ENCODE measurements around the gene DIABLO.
"Not testable (repeated sequence)": the region's sequence is repeated elsewhere in the genome, so short reads cannot be mapped to it uniquely, and the experiment has no call there.

The DIABLO gene

DNA sequence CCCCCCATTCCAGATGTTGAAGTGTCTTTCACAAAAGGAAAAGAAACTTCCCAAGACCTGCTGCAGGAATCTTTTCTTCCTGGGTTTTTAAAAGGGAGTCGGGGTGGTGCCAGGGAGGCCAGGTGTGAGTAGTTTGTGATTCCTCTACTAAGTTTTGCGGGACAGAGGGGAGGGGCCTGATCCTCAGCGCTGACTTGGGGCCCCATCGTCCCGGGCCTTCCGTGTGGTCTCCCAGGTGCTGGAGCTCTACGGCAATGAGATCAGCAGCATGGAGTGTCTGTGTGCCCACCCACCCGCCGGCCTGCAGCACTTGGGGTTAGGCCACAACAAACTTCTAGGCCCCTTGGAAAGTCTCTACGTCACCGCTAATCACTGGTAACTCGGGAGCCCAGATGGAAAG is 38.4 kb downstream of the DIABLO start:
- DNase-seq = no peak

DNA sequence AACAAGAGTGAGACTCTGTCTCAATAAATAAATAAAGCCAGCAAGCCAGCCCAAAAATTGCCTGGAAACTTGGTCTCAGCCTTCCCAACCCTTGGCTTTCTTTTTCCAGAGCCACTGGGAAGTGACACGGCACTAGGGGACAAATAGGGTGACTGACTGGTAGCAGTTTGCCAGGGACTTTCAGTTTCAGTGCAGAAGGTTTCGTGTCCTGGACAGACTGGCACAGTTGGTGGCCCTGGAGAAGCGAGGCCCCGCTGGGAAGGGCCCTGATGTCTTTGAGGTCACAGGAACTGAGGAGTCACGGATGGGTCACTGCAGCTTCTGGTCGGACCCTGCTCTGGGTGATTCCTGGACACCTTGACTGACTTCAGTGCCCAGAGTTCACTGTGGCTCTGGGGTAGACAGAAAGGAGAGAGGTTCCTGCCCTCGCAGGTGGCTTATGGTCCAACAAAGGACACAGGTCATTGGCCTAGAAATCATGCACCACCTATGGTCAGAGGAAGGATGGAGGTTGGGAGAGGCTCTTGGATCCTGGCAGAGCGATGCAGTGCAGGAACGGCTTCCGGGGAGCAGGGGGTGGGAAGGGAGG is 40.3 kb downstream of the DIABLO start:
- DNase-seq = no peak

DNA sequence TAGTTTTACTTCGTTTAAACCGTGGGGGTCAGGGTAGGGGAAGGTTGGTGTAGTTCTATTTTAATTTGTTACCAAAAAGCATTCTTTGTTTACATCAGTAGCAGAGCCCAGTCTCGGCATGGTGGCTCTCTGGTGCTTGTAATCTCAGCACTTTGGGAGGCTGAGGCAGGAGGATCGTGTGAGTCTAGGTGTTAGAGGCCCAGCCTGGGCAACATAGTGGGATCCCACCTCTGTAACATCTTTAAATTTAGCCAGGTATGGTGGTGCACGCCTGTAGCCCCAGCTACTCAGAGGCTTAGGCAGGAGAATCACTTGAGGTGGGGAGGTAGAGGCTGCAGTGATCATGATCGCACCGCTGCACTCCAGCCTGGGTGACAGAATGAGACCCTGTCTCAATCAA is 40.8 kb downstream of the DIABLO start:
- DNase-seq = no peak

DNA sequence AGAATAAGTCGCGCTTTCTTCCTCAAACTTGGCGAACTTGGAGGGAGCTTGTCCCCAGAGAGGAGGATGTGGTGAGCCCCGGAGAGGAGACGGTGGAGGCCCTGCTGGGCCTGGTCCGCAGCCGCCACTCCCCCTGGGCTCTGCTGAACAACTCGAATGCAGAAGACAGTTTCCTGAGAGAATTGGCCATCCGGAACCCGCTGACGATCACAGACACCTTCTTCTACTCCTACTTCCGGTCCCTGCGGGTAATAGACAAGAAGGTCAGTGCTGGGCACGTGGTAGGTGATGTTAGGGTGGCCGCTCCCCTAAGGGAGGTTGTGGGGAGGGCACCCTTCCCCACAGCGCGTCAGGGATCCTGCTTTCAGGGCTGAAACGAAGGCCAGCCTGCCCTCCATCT is 41.3 kb downstream of the DIABLO start:
- no peak for DNase-seq

DNA sequence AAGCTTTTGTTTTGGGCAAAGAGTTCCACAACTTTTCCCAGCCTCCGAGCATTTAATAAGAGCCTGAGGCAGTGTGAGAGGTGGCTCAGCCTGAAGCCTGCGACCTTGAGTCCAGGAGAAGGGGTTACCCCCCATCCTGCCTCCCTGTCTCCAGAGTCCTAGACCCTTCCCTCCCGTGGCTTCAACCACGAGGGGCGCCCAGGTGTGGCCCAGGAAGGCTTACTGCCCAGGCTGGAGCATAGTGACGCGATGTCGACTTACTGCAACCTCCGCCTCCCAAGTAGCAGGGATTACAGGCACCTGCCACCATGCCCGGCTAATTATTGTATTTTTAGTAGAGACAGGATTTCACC is 42.3 kb downstream of the DIABLO start:
- DNase-seq = no peak

DNA sequence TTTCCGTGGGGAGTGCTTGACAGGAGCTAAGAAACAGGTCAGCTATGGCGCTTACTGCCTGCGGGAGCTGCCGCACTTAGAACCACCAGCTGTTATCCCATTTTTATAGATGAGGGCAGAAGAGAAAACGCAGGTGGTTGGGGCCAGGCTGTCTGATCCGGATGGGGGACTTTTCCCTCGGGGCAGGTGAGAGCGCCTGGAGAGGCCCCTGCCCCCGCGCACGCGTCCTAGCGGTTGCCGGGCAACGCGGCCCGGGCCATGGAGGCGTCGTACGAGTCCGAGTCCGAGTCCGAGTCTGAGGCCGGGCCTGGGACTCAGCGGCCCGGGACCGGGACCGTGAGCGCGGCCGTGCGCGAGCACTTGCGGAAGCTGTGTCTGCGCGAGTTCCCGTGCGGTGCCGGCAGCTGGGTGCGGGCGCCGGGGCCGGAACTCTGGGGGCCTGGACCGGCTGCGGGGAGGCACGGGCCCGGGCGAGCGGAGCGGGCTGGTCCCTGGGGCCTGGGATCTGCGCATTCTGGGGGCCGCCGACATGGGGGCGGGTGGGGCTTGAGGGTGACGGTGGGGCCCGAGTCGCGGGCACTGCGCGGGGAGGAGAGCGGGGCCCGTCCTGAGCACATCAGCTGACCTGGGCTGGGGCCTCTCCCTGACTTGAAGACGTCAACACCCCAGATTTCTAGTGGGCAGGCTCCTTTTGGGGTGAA is 42.8 kb downstream of the DIABLO start, which contains the start of gene LRRC43:
Gene LRRC43, plus strand, starts transcription at position 237 of the 701 bp plus-strand sequence. Its CDS starts 22 bp downstream, at position 259.
- no peak for DNase-seq

DNA sequence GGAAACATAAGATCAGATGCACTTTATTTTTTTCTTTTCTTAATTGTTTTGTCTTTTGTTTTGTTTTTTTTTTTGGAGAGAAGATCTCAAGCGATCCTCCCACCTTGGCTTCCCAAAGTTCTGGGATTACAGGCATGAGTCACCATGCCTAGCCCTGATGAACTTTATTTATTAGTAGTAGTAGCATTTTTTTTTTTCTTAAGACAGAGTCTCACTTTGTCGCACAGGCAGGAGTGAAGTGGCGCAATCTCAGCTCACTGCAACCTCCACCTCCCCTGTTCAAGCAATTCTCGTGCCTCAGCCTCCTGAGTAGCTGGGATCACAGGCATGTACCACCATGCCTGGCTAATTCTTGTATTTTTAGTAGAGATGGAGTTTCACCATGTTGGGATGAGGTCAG is 49.4 kb downstream of the DIABLO start:
- DNase-seq = not testable (repeated sequence)

DNA sequence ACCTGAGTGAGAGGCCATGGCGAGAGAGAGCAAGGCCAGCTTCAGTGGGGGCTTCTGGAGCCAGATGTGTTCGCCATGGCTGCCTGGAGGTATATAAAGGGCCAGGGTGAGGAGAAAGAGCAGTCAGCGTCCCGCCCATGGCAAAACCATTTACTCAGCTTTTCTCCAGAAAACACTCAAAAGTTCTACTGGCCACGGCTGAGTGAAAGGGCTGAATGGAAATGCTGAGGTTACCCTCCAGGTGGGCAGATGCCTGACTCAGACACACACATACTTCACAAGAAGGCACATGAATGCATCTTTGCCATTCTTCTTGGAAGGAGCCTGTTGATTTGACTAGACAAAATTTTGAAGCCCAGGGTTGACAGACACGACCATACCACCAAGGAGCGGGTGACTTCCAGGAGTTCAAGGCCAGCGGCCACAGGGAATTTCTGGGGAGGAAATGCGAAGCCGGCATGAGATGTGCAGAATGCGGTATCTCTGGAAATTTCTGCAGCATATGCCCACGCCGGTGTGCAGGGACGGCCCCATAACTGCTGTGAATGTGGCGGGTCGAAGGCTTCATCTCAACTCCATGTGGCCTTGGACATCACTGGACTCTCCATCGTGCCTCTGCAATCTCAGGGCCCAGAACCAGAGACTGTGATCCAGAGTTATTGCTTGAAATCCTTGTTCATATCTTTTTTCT is 51.6 kb downstream of the DIABLO start, which contains the start of gene IL31:
Gene IL31, minus strand, starts transcription at position 67 of the 691 bp plus-strand sequence. Its CDS starts 49 bp downstream, at position 18.
- DNase-seq = no peak

DNA sequence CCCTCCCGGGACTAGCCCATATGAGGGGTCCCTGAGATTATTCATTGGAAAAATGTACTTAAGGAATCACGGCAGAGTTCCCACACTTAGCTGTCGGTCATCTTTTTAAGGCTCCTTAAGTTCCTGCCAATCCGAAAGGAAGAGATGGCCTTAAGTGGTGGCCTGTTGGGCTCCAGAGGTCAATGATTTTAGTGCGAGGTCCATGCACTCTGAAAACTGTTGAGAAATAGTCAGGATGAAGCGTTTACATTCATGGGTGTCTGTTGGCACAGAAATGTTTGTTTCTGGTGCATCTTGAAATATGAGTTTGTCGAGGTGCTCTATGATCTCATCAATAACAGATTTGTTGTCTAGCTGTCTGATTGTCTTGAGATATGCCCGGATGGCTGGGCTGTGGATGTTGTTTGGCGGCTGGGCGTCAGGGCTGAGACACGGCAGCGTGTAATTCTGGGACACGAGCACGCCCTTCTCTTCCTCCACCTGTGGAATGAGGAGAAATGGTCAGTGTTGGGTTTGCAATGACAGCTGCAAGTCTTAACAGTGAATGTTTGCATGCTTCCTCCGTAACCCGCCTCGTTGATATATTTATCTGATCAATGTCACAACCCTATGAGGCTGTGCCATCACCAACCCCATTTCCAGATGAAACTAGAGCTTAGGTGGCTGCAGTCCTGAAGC is 53.5 kb downstream of the DIABLO start:
- DNase-seq = no peak

DNA sequence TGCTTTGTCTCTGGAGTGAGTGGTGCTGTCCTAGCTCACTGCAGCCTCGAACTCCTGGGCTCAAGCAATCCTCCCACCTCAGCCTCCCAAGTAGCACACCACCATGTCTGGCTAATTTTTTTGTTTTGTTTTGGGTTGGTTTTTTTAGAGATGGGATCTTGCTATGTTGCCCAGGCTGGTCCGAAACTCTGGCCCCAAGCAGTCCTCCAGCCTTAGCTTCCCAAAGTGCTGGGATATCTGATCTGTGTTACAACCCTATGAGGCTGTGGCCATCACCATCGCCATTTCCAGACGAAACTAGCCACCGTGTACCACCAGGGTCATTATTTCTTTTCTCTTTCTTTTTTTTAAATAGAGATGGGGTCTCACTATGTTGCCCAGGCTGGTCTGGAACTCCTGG is 54.5 kb downstream of the DIABLO start:
- DNase-seq = no peak

DNA sequence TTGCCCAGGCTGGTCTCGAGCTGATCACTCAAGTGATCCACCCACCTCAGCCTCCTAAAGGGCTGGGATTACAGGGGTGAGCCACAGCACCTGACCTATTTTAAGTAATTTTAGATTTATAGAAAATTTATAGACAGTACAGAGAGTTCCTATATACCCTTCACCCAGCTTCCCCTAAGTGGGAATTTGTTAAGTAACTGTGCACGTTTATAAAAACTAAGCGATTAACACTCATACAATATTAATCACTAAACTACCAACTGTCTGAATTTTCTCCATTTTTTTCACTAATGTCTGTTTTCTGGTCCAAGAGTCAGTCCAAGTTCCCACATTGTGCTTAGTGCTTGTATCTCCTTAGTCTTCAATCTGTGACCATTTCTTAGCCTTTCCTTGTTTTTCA is 57.4 kb downstream of the DIABLO start:
- DNase-seq = no peak

DNA sequence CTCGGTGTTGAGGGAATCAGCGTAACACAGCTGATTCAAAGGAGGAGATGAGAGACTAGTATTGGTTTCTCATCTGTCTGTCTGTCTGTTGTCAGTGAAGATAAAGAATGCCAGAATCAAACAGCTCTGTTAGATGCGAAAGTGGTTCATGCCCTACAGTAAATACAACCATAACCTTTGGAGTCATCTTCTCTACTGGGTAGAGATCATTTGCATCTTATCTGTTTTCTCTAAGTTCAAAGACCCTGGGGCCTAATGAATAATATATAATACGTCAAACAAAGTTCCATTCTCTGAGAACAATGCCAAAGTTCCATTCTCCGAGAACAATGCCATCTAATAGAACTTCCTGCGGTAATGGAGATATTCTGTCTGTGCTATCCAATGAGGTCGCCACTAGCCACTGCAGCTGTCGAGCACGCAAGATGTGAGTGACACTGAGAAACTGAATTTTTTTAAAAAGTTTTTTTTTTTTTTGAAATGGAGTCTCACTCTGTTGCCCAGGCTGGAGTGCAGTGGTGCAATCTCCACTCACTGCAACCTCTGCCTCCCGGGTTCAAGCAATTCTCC is 58.4 kb downstream of the DIABLO start:
- no peak for DNase-seq

DNA sequence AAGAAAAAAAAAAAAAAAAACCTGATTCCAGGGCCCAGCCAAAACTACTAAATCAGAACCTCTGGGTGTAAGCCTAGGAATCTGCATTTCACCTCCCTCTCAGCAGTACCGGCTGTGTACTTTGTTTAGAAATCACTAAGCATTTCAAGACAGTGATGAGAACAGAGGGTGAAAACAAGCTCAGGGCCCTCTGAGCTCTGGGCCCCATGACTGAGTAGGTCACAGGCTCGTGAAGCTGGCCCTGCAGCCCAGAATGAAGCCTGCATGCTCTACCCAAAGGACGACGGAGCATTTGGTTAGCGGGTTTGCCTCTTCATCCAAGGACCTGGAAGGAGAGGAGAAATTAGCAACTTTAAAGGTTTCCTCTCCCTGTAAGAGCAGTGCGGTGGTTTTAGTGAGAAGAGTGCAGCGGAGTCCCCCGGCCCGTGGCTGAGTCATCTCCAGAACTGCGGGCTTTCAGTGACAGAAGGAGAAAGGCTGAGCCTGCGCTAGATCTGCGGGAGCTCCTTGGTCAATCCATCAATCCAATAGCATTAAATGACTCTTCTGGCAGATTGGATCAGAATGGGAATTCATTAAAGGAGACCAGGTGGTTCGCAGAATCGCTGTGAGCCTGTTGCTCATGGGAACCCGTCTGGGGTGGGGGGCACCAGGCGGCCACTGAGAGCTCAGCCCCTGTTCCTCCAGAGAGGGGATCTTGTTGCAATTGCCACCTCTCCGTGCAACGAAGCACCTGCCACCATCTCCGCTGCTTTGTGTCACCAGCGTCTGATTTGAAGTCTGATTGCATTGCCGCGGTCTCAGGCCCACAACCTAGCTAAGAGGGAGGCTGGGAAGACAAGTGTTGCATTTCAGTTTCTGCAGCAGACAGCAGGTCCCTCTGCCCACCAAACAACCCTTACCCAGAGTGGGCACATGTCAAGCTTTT is 59.2 kb downstream of the DIABLO start:
- DNase-seq = no peak

DNA sequence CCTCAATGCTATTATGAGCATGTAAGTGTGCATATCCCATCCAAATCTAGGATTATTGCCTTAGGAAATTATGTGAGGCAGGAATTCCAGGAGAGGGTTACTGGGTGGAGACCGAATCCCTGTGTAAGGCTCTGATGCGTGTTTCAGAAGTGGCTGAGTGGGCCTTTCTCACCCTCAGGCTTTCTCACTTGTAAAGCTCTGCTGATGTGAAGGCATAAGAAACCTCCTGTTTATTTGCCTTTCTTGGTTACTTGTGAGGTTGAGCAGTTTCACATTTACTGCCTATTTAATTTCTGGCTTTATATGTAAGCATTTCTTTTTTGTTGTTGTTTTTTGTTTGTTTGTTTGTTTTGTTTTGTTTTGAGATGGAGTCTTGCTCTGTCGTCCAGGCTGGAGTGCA is 62.9 kb downstream of the DIABLO start:
- no peak for DNase-seq

DNA sequence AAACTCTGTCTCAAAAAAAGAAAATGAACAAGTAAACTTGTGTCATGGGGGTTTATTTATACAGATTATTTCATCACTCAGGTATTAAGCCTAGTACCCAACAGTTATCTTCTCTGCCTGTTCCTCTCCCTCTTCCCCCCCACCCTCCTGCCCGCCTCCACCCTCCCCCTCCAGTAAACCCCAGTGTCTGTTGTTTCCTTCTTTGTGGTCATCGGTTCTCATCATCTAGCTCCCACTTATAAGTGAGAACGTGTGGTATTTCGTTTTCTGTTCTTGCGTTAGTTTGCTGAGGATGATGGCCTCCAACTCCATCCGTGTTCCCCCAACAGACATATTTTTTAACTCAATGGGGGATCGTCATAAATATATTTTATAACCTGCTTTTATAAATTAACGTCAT is 64.2 kb downstream of the DIABLO start:
- DNase-seq = no peak

DNA sequence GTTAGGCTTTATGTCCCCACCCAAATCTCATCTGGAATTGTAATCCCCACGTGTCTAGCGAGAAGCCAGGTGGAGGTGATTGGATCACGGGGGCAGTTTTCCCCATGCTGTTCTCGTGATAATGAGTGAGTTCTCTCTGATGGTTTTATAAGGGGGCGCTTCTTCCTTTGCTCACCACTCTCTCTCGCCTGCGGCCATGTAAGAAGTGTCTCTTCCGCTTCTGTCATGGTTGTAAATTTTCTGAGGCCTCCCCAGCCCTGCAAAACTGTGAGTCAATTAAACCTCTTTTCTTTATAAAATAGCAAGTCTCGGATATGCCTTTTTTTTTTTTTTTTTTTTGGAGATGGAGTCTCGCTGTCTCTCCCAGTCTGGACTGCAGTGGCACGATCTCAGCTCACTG is 65.1 kb downstream of the DIABLO start:
- no peak for DNase-seq

DNA sequence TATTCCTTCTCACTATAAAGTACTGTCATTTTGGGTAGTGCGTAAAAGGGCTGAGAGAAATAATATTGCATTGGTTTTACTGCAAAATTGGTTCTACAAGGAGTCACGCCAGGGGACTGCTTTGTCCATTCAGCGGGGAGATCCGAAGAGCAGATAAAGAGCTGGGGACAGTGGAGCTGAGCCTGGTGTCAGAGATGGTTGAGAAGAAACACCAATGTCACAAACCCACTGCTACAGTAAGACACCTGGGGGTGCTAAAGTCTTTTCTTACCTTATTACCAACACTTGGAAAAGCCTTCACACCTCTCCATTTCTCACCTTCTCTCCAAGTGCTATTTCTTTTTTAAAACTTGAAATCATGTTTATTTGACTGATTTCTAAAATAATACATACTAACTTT is 66.0 kb downstream of the DIABLO start:
- DNase-seq = no peak

DNA sequence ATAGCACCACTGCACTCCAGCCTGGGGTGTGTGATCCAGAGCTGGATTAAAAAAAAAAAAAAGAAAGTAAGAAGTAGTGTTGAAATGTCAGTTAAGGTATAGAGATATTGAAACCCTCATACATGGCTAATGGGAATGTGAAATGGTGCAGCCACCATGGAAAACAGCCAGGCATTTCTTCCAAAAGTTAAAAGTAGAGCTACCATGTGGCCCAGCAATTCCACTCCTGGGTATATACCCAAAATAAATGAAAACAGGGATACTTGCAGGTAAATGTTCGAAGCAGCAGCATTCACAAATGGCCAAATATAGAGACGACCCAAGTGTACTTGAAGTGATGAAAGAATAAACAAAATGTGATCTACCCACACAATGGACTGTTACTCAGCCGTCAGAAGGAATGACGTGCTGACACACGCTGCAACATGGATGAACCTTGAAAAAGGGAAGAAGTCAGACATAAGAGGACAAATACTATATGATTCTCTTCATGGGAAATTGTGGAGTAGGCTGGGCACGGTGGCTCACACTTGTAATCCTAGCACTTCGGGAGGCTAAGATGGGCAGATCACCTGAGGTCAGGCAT is 67.1 kb downstream of the DIABLO start:
- no peak for DNase-seq
